ENCODE measurements around the gene FEN1.

- TF ChIP-seq CTCF (IDR thresholded peaks at IDR 0.05) (no peak), POLR2A (IDR thresholded peaks at IDR 0.05) (no peak)
These were observed 36.1 kb upstream of the FEN1 start for GRCh38 chr11:61756452-61757212.
